ENCODE measurements around the gene DST. TPM values are rescaled to one million over a fixed set of nuclear protein-coding genes. Genes with fewer than 3 reads are reported as not detected.

DST gene
- total RNA-seq, 2 experiments from 2014 or later: 1.3 to 1.7 TPM

DNA sequence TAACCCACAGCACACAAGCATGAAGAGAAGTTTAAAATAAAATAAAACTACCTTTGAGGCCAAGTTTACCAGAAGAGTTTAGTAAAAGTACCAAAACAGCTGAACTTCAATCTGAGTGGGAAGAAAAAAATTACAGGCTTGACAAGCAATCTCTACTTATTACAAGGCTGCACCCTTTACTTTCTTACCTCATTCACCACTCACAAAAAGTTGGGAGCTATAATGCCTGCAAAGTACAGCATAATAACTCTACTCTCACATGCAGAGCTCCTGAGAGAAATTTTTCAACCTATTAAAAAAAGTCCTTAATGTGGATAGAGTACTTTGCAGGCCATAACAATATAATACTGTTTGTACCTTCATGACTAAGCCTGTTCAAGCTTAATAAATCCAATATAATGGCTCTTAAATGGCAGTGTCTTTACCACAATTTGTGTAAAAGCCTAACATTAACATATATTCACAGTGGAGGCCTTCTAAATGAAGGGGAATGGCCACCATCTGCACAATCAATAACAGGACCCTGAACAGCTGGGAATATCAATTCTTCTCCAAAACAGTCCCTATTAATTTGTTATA lies 103.1 kb downstream of the DST start:
- no peak for TF ChIP-seq CTCF (IDR thresholded peaks at IDR 0.05)
- ChIA-PET CTCF (no interaction called here), POLR2A (no interaction called here)
- H3K36me3 Mint-ChIP-seq (ENCODE audit: low read depth): no peaks in the 10 kb centered on the region
- no peaks in the 10 kb centered on the region for H3K4me1 Mint-ChIP-seq (ENCODE audit: low read depth)
- no peak overlapping the region for H3K27ac Mint-ChIP-seq
- intact Hi-C loops (cut with micrococcal nuclease): no loop called here
- H3K27me3 Mint-ChIP-seq: no peaks in the 10 kb centered on the region
- H3K4me3 Mint-ChIP-seq: no peak overlapping the region
- H3K9me3 Mint-ChIP-seq: no peaks in the 10 kb centered on the region
- DNase-seq (no peak), ATAC-seq (no peak)

GRCh38 chr6:56538851-56539250 lies 103.8 kb downstream of the DST start:
- no peak overlapping the region for H3K27ac Mint-ChIP-seq
- POLR2A ChIA-PET: no interaction called here
- TF ChIP-seq CTCF (IDR thresholded peaks at IDR 0.05): no peak
- CTCF ChIA-PET: no interaction called here
- no peaks in the 10 kb centered on the region for H3K9me3 Mint-ChIP-seq
- DNase-seq: no peak
- no peak for ATAC-seq
- H3K36me3 Mint-ChIP-seq (ENCODE audit: low read depth): no peaks in the 10 kb centered on the region
- H3K4me3 Mint-ChIP-seq: no peak overlapping the region
- H3K4me1 Mint-ChIP-seq (ENCODE audit: low read depth): no peaks in the 10 kb centered on the region
- H3K27me3 Mint-ChIP-seq: no peaks in the 10 kb centered on the region
- intact Hi-C loops (cut with micrococcal nuclease): no loop called here

DNA sequence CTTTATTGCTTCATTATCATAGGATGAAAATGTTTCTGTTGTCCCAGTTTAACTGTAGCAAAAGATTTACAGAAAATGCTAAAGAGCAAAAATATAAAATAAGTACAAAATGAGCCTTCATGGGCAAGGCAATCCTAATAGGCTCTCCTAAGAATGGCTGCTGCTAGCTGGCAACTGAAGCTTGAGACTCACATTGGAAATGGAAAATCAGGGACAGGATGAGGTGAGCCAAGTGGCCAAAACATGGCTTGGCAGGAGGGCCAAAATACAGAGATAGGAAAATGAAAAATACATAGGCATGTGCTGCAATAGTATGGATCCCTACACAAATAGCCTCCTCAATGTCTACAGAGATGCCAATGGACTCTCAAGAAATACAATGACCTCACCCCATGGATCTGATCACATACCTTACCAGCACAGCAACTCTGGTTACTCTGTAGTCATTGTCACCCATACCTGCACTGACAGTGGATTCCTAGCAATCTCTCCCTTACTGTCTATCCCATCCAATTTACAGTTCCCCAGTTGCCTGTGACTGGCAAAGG lies 105.4 kb downstream of the DST start:
- Mint-ChIP-seq H3K4me3 (no peak overlapping the region), H3K36me3 (ENCODE audit: low read depth) (no peaks in the 10 kb centered on the region), H3K9me3 (no peaks in the 10 kb centered on the region), H3K27me3 (no peaks in the 10 kb centered on the region), H3K4me1 (ENCODE audit: low read depth) (no peaks in the 10 kb centered on the region), H3K27ac (no peak overlapping the region)
- no peak for TF ChIP-seq CTCF (IDR thresholded peaks at IDR 0.05)
- CTCF ChIA-PET: no interaction called here
- intact Hi-C loops (cut with micrococcal nuclease): no loop called here
- POLR2A ChIA-PET: no interaction called here
- no peak for DNase-seq
- ATAC-seq: no peak

GRCh38 chr6:56536536-56536935 lies 106.2 kb downstream of the DST start:
- no peak for ATAC-seq
- POLR2A ChIA-PET: no interaction called here

DNA sequence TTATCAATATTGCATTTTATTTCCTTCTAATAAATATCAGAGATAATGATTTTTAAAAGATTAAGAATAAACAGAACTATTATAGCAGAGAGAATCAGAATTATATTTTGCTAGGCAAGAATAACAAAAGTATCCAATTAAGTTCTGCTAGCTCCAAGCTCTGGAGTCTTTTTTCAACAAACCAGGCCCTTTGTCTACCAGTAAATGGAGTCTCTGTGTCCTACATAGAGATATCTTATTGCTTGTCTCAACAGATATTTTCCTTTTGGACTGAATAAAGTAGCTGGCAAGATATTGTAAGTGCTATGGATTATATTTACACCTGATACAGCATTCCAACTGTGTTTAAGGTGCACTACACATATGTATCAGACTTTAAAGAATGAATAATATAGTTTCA lies 107.1 kb downstream of the DST start:
- CTCF ChIA-PET: no interaction called here
- Mint-ChIP-seq H3K27me3 (no peaks in the 10 kb centered on the region), H3K27ac (no peak overlapping the region), H3K36me3 (ENCODE audit: low read depth) (no peaks in the 10 kb centered on the region), H3K9me3 (no peaks in the 10 kb centered on the region), H3K4me3 (no peak overlapping the region), H3K4me1 (ENCODE audit: low read depth) (no peaks in the 10 kb centered on the region)
- TF ChIP-seq CTCF (IDR thresholded peaks at IDR 0.05): no peak
- POLR2A ChIA-PET: no interaction called here
- ATAC-seq (no peak), DNase-seq (no peak)
- intact Hi-C loops (cut with micrococcal nuclease): no loop called here

More at GRCh38 chr6:56536536-56536935, 106.2 kb downstream of the DST start:
- TF ChIP-seq CTCF (IDR thresholded peaks at IDR 0.05): no peak
- Mint-ChIP-seq H3K27me3 (no peaks in the 10 kb centered on the region), H3K36me3 (ENCODE audit: low read depth) (no peaks in the 10 kb centered on the region), H3K4me1 (ENCODE audit: low read depth) (no peaks in the 10 kb centered on the region), H3K27ac (no peak overlapping the region), H3K4me3 (no peak overlapping the region), H3K9me3 (no peaks in the 10 kb centered on the region)
- intact Hi-C loops (cut with micrococcal nuclease): no loop called here
- CTCF ChIA-PET: no interaction called here
- DNase-seq: no peak
